HG03103 (cell line): ENCODE data around the gene MZT1.
"Not testable (repeated sequence)": the region's sequence is repeated elsewhere in the genome, so short reads cannot be mapped to it uniquely, and the experiment has no call there.

Experiments used
- ATAC-seq: cut with Tn5 transposase; IDR thresholded peaks from one replicate; pipeline ENCODE4 v1.9.1; 2021; ENCODE audit warnings: low read depth; ENCODE audit not compliant: unreplicated experiment

Gene MZT1

GRCh38 chr13:72727417-72728289, at the start of gene MZT1, which contains the start of gene BORA:
Gene MZT1 (minus strand): TSS chr13:72727629. CDS start chr13:72727602, 27 bp downstream.
Gene BORA (plus strand): TSS chr13:72727923. CDS start chr13:72728941, 1,018 bp downstream.
- peak; percentile 95 for ATAC-seq

- no peak for ATAC-seq
Observed at GRCh38 chr13:72774019-72774418, 46.6 kb upstream of the MZT1 start.

GRCh38 chr13:72763411-72763810, 36.0 kb upstream of the MZT1 start:
- ATAC-seq = no peak

- ATAC-seq = no peak
Observed at GRCh38 chr13:72760189-72760588, 32.8 kb upstream of the MZT1 start.

- ATAC-seq = no peak
Observed at GRCh38 chr13:72757792-72758535, 30.5 kb upstream of the MZT1 start.

GRCh38 chr13:72754111-72754510, 26.7 kb upstream of the MZT1 start:
- no peak for ATAC-seq

GRCh38 chr13:72751220-72751619, 23.8 kb upstream of the MZT1 start:
- ATAC-seq = no peak

- no peak for ATAC-seq
Observed at GRCh38 chr13:72745260-72745659, 17.8 kb upstream of the MZT1 start.

- no peak for ATAC-seq
Observed at GRCh38 chr13:72740015-72740414, 12.6 kb upstream of the MZT1 start.

GRCh38 chr13:72737033-72737432, 9.6 kb upstream of the MZT1 start:
- ATAC-seq = no peak

GRCh38 chr13:72728290-72728605, 819 bp upstream of the MZT1 start:
- no peak for ATAC-seq

GRCh38 chr13:72726726-72727416, 558 bp downstream of the MZT1 start:
- ATAC-seq = peak; percentile 17

GRCh38 chr13:72726185-72726584, 1.2 kb downstream of the MZT1 start:
- ATAC-seq = not testable (repeated sequence)

- ATAC-seq = no peak
Observed at GRCh38 chr13:72716776-72717175, 10.7 kb downstream of the MZT1 start.

GRCh38 chr13:72700509-72700908, 26.9 kb downstream of the MZT1 start:
- no peak for ATAC-seq

GRCh38 chr13:72698164-72698563, 29.3 kb downstream of the MZT1 start:
- no peak for ATAC-seq

GRCh38 chr13:72696579-72696978, 30.9 kb downstream of the MZT1 start:
- ATAC-seq = no peak

- no peak for ATAC-seq
Observed at GRCh38 chr13:72694314-72694713, 33.1 kb downstream of the MZT1 start.

GRCh38 chr13:72693832-72694231, 33.6 kb downstream of the MZT1 start:
- no peak for ATAC-seq

GRCh38 chr13:72692884-72693514, 34.4 kb downstream of the MZT1 start:
- ATAC-seq = no peak
